Motor neuron (in vitro differentiated cells): Measurements from ENCODE around the gene KCNB1. TPM values are rescaled to one million over a fixed set of nuclear protein-coding genes. Genes with fewer than 3 reads are reported as not detected.

Source experiments
- ATAC-seq, 8 experiments: fragments of 200-7000 bp; cut with Tn5 transposase; replicated peaks in 6 of 8; 2 replicates each; pipeline ENCODE4 v1.8.0; 2021; ENCODE audit warnings: mild to moderate bottlenecking in 8 of 8, moderate library complexity in 8 of 8
- H3K27ac ChIP-seq, 2 donors: fragments of 250-450 bp; sonication (Bioruptor Pico); 2 replicates each; pipeline ENCODE4 v1.9.0; 2021; ENCODE audit warnings: antibody characterized with exemption in 2 of 2, mild to moderate bottlenecking in 2 of 2, moderate library complexity in 1 of 2
- H3K4me1 ChIP-seq, 2 donors: fragments of 250-450 bp; sonication (Bioruptor Pico); replicated peaks in 1 of 2; 2 replicates each; pipeline ENCODE4 v1.6.1; 2021; ENCODE audit warnings: antibody characterized with exemption in 2 of 2, mild to moderate bottlenecking in 2 of 2, moderate library complexity in 1 of 2
- H3K4me3 ChIP-seq, 5 donors: fragments of 250-450 bp; sonication (Bioruptor Pico); 2 replicates each; pipeline ENCODE4 v1.9.0; 2021; ENCODE audit warnings: antibody characterized with exemption in 5 of 5, mild to moderate bottlenecking in 5 of 5, moderate library complexity in 4 of 5
- WGBS, 10 experiments: fragments of 450-650 bp; shearing (Covaris generic); methylation state at CpG; one replicate each; pipeline ENCODE4 v1.0.0; 2022; 5-methylcytosine and 5-hydroxymethylcytosine counted together
- in situ Hi-C, 9 experiments: fragments of 400-800 bp; cut with MboI; loops; one replicate each; pipeline ENCODE4 v1.15.0; 2021; ENCODE audit warnings: low sequenced_read_pairs in 9 of 9, low pct_unique_long_range_greater_than_20kb in 2 of 9; ENCODE audit not compliant: unreplicated experiment in 9 of 9
- total RNA-seq, 8 experiments: library from RNA; unstranded; fragments of 300-600 nt; gene quantifications; 2 replicates each; pipeline versions ENCODE4 v1.2.3 to v1.2.4, GENCODE V29; 2022

The KCNB1 gene
- total RNA-seq, 8 experiments from 2014 or later = 0.58 to 11.5 (median 3.1) TPM

- Histone ChIP-seq H3K27ac (no peak overlapping the region), H3K4me3 (no peak overlapping the region), H3K4me1 (peaks cover 5 to 9% of the 10 kb centered on the region in 2 donors)
- in situ Hi-C loops = no loop called here
- ATAC-seq = no peak
- WGBS, 10 experiments = 8 to 100% (median 88%) methylated on average over 1 of the region's 1 CpG; no CpG with 5 or more reads in 3 of the 10 experiments
Measured at GRCh38 chr20:49366687-49367086, 115.8 kb downstream of the KCNB1 start.

DNA sequence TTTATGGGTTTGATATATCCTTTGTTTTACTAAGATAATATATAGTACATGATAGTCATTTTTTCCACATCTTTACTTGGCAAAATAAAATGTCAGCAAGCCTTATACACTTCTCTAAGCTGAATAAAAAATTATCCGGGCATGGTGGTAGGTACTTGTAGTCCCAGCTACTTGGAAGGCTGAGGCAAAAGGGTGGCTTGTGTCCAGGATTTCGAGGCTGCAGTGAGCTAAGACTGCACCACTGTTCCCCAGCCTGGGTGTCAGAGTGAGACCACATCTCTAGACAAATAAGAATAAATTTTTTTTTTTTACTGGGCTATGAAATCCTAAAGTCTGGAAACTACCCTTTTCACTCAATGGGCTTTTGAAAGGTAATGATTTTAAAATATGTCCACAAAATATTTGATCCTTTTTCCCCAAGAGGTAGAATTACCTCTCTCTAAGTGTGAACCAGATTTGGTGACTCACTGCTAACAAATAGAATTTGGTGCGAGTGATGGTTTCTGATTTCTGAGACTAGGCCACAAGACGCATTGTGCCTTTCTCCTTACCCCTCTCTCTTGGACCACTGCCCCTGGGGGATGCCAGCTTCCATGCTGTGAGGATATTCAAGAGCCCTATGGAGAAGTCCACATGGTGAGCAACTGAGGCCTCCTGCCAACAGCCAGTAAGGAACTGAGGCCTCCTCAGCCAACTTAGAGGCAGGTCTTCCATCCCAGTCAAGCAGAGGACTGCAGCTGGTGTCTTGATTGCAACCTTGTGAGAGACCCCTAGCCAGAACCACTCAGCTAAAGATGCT is 120.4 kb downstream of the KCNB1 start:
- Histone ChIP-seq H3K4me3 (no peak overlapping the region), H3K4me1 (peaks cover 3 to 5% of the 10 kb centered on the region in 2 donors), H3K27ac (no peak overlapping the region)
- WGBS, 10 experiments = 37 to 80% (median 63%) methylated on average over 1 to 4 of the region's 4 CpGs; no CpG with 5 or more reads in 1 of the 10 experiments
- no peak for ATAC-seq
- in situ Hi-C loops = no loop called here

DNA sequence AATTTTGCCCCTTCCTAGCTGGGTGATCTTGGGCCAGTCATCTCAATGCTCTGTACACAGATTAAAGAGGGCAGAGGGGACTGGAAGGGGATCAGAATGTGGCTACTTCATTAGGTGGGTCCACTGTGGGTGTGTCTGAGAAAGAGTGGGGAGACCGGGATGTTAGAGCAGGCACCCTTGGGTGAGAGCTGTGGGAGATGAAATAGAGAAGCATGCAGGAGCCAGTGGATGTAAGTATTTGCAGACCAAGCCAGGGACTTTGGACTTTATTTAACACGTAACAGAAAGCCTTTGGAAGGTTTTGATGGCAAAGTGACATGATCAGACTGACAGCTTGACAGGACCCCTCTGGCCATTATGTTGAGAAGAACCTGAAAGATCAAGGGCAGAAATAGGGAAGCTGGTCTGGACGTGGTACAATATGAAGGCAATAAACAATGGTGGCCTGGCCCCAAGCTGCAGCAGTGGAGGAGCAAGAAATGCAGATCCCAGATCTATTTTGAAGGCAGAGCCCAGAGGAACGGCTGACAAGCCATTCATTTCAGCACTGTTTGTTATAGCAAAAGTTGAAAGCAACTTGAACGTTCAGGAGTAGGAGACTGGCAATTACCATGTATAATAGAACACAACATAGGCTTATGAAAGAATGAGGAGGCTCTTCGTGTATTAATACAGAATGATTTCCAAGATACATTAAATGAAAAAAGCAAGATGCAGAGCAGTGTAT is 122.1 kb downstream of the KCNB1 start:
- peak in 1 of 8 experiments; percentile 29 for ATAC-seq
- Histone ChIP-seq H3K27ac (no peak overlapping the region), H3K4me1 (peaks cover 0 to 5% of the 10 kb centered on the region in 2 donors), H3K4me3 (no peak overlapping the region)
- 0 to 64% (median 51%) methylated on average over 1 to 5 of the region's 6 CpGs for WGBS, 10 experiments
- in situ Hi-C loops = no loop called here

GRCh38 chr20:49356676-49357075 is 125.8 kb downstream of the KCNB1 start:
- WGBS, 10 experiments = 40 to 80% (median 60%) methylated on average over 1 to 3 of the region's 3 CpGs; no CpG with 5 or more reads in 5 of the 10 experiments
- no peak overlapping the region for H3K4me3 ChIP-seq
- H3K27ac ChIP-seq = no peak overlapping the region
- ATAC-seq = peak in 1 of 8 experiments; percentile 42
- no peaks in the 10 kb centered on the region for H3K4me1 ChIP-seq
- in situ Hi-C loops = no loop called here

GRCh38 chr20:49354673-49355072 is 127.8 kb downstream of the KCNB1 start:
- no peak overlapping the region for H3K4me3 ChIP-seq
- in situ Hi-C loops = no loop called here
- no peak overlapping the region for H3K27ac ChIP-seq
- H3K4me1 ChIP-seq = no peaks in the 10 kb centered on the region
- WGBS, 10 experiments = 40 to 91% (median 85%) methylated on average over 1 to 4 of the region's 4 CpGs; no CpG with 5 or more reads in 4 of the 10 experiments
- ATAC-seq = no peak

- Histone ChIP-seq H3K27ac (no peak overlapping the region), H3K4me1 (no peaks in the 10 kb centered on the region), H3K4me3 (no peak overlapping the region)
- ATAC-seq = peak in 1 of 8 experiments; percentile 28
- in situ Hi-C loops = no loop called here
- 33 to 100% (median 63%) methylated on average over 1 to 4 of the region's 4 CpGs; no CpG with 5 or more reads in 1 of the 10 experiments for WGBS, 10 experiments
Measured at GRCh38 chr20:49353348-49353747, 129.1 kb downstream of the KCNB1 start.

DNA sequence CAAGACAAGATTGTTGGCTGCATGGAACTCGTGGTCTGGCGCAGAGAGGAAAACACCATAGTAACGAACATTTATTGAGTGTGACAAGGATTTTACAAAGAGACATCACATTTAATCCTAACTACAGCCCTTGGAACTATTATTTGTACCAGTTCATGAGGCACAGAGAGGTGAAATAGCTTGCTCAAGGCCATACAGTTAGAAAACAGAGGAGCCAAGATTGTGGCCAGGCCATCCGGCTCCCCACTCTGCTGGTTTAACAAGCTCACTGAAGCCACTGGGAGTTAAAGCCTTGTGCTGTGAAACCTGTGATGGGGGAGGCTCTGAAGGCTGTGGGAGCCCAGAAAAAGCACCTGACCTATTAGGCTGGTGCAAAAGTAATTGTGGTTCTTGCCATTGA is 129.7 kb downstream of the KCNB1 start:
- Histone ChIP-seq H3K27ac (no peak overlapping the region), H3K4me3 (no peak overlapping the region), H3K4me1 (peaks cover 3 to 6% of the 10 kb centered on the region in 2 donors)
- in situ Hi-C loops = no loop called here
- peak in 2 of 8 experiments; percentile 7 to 13 for ATAC-seq
- 38 to 100% (median 72%) methylated on average over 1 to 4 of the region's 4 CpGs; no CpG with 5 or more reads in 2 of the 10 experiments for WGBS, 10 experiments

DNA sequence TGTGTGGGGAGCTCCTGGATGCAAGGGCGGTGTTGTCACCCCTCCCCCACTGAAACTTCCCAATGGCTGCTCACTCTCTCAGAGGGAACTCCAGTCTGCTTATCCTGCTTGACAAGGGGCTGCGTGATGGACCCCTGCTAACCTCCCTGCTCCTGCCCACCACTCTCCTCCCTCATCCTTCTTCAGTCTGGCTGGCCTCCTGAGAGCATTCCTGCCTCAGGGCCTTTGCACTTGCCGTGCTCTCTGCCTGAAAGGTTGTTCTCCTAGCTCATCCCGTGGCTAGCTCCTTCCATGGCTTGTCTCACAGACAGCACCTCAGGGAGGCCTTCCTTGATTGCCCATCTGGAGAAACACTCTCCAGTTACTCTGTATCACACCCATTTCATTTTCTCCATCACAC is 130.7 kb downstream of the KCNB1 start:
- H3K4me3 ChIP-seq = no peak overlapping the region
- no peak for ATAC-seq
- in situ Hi-C loops = no loop called here
- WGBS, 10 experiments = 47 to 85% (median 79%) methylated on average over 2 to 4 of the region's 4 CpGs; no CpG with 5 or more reads in 5 of the 10 experiments
- peaks cover 7 to 10% of the 10 kb centered on the region in 2 donors for H3K4me1 ChIP-seq
- H3K27ac ChIP-seq = no peak overlapping the region

DNA sequence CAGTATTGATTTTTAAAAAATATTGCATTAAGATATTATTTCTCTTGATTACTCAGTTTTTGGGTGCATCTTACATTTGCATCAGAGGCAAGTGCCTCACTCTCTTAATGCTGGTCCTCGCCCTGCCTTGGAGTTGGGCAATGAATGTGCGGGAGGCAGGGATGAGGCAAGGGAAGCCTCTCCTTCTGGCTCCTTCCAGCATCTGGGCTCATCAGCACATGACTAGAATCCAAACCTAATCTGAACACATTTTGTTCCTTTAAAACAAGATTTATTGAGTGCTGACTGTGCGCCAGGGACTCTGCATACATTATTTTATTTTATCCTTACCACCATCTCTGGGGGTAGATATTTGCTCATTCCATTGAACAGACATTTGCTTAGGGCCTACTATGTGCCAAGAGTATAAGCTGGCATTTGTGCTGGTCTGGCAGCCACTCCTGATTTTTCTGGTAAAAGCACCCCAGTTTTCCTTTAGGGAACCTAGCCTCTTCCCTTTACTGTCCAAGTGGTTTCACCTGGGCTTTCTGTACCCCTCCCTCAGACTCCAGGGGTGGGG is 132.7 kb downstream of the KCNB1 start:
- no peak overlapping the region for H3K4me3 ChIP-seq
- in situ Hi-C loops = loop anchor here in 7 of 9 experiments (25.0 kb wide), 3 partner anchors 138 to 538 kb away; partner anchors contain the start of gene KCNB1 (in 1 of the 7)
- peaks cover 16 to 20% of the 10 kb centered on the region in 2 donors for H3K4me1 ChIP-seq
- no peak overlapping the region for H3K27ac ChIP-seq
- peak in 2 of 8 experiments; percentile 6 to 42 for ATAC-seq
- WGBS, 10 experiments = 41 to 86% (median 84%) methylated on average over 1 to 3 of the region's 3 CpGs; no CpG with 5 or more reads in 6 of the 10 experiments

- Histone ChIP-seq H3K4me1 (peaks cover 18 to 23% of the 10 kb centered on the region in 2 donors), H3K4me3 (no peak overlapping the region), H3K27ac (no peak overlapping the region)
- in situ Hi-C loops = loop anchor here in 7 of 9 experiments (25.0 kb wide), 3 partner anchors 138 to 538 kb away; partner anchors contain the start of gene KCNB1 (in 1 of the 7)
- ATAC-seq = no peak
- 80 to 100% (median 83%) methylated on average over 1 of the region's 1 CpG; no CpG with 5 or more reads in 5 of the 10 experiments for WGBS, 10 experiments
Measured at GRCh38 chr20:49349078-49349477, 133.4 kb downstream of the KCNB1 start.

DNA sequence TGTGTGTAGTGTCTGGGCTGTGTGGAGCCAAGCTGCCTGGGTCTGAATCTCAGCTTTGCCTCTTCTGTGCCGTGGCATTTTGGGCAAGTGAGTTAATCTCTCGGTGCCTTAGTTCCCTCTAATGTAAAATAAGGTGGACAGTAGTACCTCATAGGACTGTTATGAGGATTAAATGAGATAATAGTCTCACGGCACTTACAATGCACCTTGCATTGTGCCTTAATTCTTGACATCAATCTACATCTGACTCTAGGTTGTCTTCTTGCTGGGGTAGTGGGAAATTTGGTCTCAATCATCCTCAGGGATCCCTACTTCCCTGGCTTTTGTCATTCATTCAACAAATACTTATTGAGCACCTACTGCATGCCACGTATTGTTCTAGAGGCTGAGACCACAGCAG is 133.9 kb downstream of the KCNB1 start:
- no peak for ATAC-seq

GRCh38 chr20:49347156-49347555 is 135.3 kb downstream of the KCNB1 start:
- 50 to 97% (median 84%) methylated on average over 1 to 8 of the region's 9 CpGs; no CpG with 5 or more reads in 2 of the 10 experiments for WGBS, 10 experiments
- no peak for ATAC-seq
- no peak overlapping the region for H3K27ac ChIP-seq
- H3K4me3 ChIP-seq = no peak overlapping the region
- in situ Hi-C loops = loop anchor here in 7 of 9 experiments (25.0 kb wide), 3 partner anchors 140 to 540 kb away; partner anchors contain the start of gene KCNB1 (in 1 of the 7)
- peaks cover 18 to 23% of the 10 kb centered on the region in 2 donors for H3K4me1 ChIP-seq

More for the DNA sequence above, 133.9 kb downstream of the KCNB1 start:
- Histone ChIP-seq H3K27ac (no peak overlapping the region), H3K4me1 (peaks cover 18 to 23% of the 10 kb centered on the region in 2 donors), H3K4me3 (no peak overlapping the region)
- 74 to 100% (median 100%) methylated on average over 1 to 4 of the region's 4 CpGs; no CpG with 5 or more reads in 2 of the 10 experiments for WGBS, 10 experiments
- in situ Hi-C loops = loop anchor here in 7 of 9 experiments (25.0 kb wide), 3 partner anchors 139 to 539 kb away; partner anchors contain the start of gene KCNB1 (in 1 of the 7)
